NCI-H2227 (cell line): Measurements from ENCODE around the gene GRHL3.
A peak's percentile ranks its signal among the peaks of the same experiment; 100 is the strongest.

Source experiments
- DNase-seq: peaks from one replicate; lab custom pipeline; 2025; ENCODE audit not compliant: unreplicated experiment; lab: John Stamatoyannopoulos, UW

Gene GRHL3

GRCh38 chr1:24292887-24293286, 26.3 kb upstream of the GRHL3 start:
- no peak for DNase-seq

DNA sequence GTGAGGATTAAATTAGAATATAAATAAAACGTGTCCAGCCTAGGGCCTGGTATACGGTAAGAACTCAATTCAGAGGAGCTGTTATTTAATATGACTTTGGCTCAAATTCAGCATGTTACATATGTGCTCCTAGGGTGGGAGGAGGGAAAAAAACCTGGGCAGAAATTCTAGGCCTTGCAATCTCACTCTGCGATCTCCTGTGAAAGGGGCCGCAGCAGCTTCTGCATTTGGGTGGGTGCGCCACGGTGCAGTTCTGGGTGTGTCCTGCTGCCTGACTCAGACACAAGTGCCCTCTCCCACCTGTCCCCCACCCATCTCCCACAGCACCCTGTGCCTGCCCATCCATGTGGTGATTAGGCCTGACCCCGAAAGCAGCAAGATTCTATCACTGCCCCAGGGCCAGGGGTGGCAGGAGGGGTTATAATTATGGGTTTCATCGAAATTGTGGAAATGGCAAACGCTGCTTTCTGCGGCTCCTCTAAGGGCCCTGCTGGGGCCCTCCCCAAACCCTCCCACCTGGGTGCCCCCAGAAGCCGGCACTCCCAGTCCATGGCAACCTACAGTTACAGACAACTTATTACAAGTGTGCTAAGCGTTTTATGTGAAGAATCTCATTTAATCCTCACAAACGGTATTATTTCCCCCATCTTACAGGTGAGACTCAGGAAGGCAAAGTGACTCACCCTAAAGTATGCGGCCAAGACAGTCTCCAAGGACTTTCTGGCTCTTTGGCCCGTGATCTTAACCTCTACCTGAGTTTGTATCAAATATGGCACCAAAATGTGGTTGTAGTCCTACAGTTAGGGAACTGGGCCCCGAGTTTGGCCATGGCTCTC, 25.5 kb upstream of the GRHL3 start:
- no peak for DNase-seq

GRCh38 chr1:24294228-24294672, 24.9 kb upstream of the GRHL3 start:
- DNase-seq, result peak; percentile 67

- peak; percentile 67 for DNase-seq
Observed at GRCh38 chr1:24294716-24295371, 24.3 kb upstream of the GRHL3 start.

DNA sequence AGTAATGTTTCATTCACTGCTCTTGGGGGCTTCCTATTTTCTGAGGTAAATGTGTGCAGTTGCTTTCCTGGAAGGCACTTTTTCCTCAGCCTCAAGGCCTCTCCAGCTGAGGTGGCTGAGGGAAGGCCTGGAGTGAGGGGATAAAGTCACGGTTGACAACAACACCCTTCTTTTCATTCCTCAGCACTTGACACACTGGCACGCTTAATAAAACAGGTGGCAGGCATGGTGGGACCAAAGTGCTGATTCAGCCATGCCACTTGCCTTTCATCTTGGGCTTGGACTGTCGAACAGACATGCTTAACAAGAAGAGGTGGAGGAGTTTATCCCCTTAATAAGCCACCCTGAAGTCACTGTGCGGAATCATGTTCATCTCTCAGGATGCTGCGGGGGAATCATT, 23.6 kb upstream of the GRHL3 start:
- no peak for DNase-seq

GRCh38 chr1:24297187-24297851, 21.8 kb upstream of the GRHL3 start:
- DNase-seq, result no peak

DNA sequence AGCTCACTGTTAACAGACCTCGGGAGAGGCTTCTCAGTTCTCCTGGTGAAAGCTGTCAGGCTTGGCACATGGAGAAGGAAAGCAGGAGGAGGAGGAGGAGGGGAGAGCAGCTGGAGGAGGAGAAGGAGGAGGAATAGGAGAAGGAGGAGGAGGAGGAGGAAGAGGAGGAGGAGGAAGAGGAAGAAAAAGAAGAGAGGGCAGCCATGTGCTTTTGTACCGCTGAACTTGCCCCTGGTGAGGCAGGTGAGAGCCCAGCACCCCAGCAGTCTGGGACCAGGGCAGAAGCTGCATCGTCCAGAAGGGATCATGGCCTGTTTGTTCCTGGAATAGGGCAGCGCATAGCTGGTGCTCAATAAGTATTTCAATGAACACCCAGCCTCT, 21.3 kb upstream of the GRHL3 start:
- no peak for DNase-seq

DNA sequence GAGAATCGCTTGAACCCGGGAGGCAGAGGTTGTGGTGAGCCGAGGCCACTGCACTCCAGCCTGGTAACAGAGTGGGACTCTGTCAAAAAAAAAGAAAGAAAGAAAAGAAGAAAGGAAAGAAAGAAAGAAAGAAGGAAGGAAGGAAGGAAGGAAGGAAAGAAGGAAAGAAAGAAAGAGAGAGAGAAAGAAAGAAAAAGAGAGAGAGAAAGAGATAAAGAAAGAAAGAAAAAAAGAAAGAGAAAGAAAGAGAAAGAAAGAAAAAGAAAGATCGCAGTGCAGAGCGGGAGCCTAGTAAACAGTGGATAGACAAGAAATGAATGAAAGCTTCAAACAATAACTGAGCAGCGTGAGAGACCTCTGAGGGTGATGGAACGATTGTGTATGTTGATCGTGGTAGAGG, 20.6 kb upstream of the GRHL3 start:
- no peak for DNase-seq

DNA sequence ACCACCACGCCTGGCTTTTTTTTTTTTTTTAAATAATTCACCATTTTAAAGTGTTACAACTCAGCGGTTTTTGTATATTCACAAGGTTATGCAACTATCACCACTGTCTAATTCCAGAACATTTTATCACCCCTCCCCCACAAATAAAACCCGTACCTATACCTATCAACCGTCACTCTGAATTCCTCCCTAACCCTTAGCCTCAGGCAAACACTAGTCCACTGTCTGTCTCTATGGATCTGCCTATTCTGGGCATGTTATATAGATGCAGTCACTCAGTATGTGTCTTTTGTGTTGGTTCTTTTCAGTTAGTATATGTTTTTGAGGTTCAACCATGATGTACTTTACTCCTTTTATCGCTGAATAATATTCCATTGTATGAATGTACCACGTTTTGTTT, 19.3 kb upstream of the GRHL3 start:
- no peak for DNase-seq

- no peak for DNase-seq
Observed at GRCh38 chr1:24300971-24301784, 18.0 kb upstream of the GRHL3 start.

DNA sequence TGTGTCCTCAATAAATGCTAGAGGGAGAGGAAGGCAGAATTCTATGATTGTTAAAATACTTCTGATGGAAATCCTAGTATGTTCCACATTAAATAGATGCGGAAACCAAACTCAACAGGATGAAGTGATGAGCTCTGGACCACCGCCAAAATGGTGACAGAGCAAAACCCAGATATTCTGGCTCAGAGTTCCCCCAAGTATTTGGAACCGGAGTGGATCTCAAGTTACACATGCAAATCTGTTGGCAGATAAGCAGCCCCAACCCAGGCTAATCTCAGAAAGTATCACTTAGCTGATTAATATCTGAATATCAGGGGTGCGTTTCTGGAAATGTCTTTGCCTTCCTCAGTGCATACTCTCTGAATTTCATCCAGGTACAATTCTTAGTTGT, 17.4 kb upstream of the GRHL3 start:
- DNase-seq, result no peak

GRCh38 chr1:24302209-24302611, 16.9 kb upstream of the GRHL3 start:
- DNase-seq, result no peak

DNA sequence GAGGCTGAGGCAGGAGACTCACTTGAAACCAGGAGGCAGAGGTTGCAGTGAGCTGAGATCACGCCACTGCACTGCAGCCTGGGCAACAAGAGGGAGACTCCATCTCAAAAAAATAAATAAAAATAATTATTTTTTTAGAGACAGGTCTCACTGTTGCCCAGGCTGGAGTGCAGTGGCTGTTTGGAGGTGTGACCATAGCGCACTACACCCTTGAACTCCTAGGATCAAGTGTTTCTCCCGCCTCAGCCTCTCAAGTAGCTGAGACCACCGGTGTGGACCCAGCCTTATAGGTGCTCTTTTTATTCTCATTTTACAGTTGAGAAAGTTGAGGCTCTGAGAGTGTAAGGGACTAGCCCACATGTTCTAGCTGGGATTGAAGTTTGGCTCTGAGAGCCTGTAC, 15.6 kb upstream of the GRHL3 start:
- no peak for DNase-seq

GRCh38 chr1:24304763-24305162, 14.4 kb upstream of the GRHL3 start:
- DNase-seq, result no peak

- no peak for DNase-seq
Observed at GRCh38 chr1:24308365-24309015, 10.7 kb upstream of the GRHL3 start.

GRCh38 chr1:24309762-24310485, 9.2 kb upstream of the GRHL3 start:
- no peak for DNase-seq

GRCh38 chr1:24311234-24311633, 7.9 kb upstream of the GRHL3 start:
- no peak for DNase-seq

DNA sequence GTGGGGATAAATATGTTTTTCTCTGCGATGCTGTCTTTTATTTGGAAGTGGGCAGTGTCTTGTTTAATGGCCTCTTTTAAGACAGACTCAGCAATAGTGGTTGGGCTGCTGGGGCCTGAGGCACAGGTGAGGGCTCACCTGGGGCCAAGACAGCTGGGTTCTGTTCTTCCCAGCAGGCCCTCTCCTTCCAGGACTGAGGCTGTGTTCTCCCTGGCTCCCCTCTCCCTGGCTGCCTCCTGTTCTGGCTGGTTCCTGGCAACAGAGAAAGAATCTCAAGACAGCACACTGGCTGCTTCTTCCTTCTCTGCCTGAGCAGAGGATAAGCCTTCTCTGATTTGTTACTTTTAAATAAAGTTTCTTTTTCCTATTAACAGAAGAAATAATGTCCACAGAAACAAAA, 7.4 kb upstream of the GRHL3 start:
- DNase-seq, result no peak

DNA sequence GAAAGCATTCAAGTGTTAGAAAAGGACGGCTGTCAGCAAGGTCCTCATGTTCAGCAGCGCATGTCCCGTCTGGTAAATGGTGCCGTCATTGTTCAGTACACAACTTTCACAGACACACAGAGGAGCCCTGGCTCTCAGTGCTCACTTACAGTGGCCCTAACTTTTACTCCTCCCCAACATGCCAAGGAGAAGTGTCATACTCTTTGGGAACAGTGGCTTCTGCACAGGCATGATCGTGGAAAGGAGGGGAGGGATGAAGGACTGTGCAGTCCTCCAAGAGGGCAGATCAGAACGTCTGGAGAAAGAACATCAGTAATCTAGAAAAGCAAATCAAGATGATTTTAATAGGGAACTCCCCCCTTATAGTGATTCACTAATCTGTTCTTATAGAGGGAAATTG, 3.8 kb upstream of the GRHL3 start:
- DNase-seq, result no peak

- no peak for DNase-seq
Observed at GRCh38 chr1:24316645-24317044, 2.5 kb upstream of the GRHL3 start.
